Activated naive CD4-positive, alpha-beta T cell treated with anti-CD3 and anti-CD28 coated beads for 36 hours (primary cell): ENCODE results near the gene TRMU. TPM values are rescaled to one million over a fixed set of nuclear protein-coding genes. Genes with fewer than 3 reads are reported as not detected.

ENCODE experiments used
- CTCF ChIA-PET: fragments of 350-600 bp; sonication (Branson Sonifier 250); formaldehyde crosslinking; loops from one replicate; lab custom pipeline; 2021; ENCODE audit warnings: antibody characterized with exemption; lab: Charles Lee
- DNase-seq: peaks from one replicate; pipeline ENCODE4 v3.0.0-alpha.2; 2020
- H3K27ac Mint-ChIP-seq: one replicate; pipeline ENCODE4 v1.8.0; 2021; ENCODE audit warnings: mild to moderate bottlenecking, mixed read lengths
- H3K27me3 Mint-ChIP-seq: one replicate; pipeline ENCODE4 v1.8.0; 2021; ENCODE audit warnings: low read depth, mixed read lengths
- H3K36me3 Mint-ChIP-seq: one replicate; pipeline ENCODE4 v1.8.0; 2021; ENCODE audit warnings: low read depth, mixed read lengths
- H3K4me1 Mint-ChIP-seq: one replicate; pipeline ENCODE4 v1.8.0; 2021; ENCODE audit warnings: low read depth, mixed read lengths
- H3K4me3 Mint-ChIP-seq: one replicate; pipeline ENCODE4 v1.8.0; 2021; ENCODE audit warnings: mild to moderate bottlenecking, moderate library complexity, mixed read lengths
- H3K9me3 Mint-ChIP-seq: one replicate; pipeline ENCODE4 v1.8.0; 2021; ENCODE audit warnings: mixed read lengths
- intact Hi-C: fragments of 100-400 bp; cut with micrococcal nuclease; formaldehyde crosslinking; loops from one replicate; pipeline ENCODE4 v1.15.1; 2023
- total RNA-seq, 2 experiments: library from RNA; stranded (reverse); gene quantifications; one replicate each; pipeline ENCODE4 v1.2.3, GENCODE V29; 2021

The TRMU gene
- total RNA-seq, 2 experiments from 2014 or later = 57.4 TPM

DNA sequence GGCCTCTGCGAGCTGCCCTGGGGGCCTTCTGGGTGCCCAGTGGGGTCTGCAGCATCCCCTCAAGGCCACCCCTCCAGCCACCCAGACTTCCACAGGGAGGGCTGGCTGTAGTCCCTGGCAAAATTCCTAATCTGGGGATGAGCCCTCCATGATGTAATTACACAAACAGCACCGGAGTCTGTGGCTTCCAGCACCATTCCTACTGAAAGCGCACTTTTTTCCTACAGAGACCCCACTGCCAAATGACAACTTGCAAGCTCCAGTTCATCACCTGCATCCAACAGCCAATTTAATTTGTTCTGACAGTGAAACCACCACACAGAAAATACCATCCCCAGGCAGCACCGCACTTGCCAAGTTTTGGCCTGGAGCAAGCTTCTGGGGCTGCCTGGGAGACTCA, 70.4 kb downstream of the TRMU start:
- peaks cover 2% of the 10 kb centered on the region for H3K4me1 Mint-ChIP-seq
- no peaks in the 10 kb centered on the region for H3K36me3 Mint-ChIP-seq
- no peaks in the 10 kb centered on the region for H3K27me3 Mint-ChIP-seq
- H3K27ac Mint-ChIP-seq = no peak overlapping the region
- H3K9me3 Mint-ChIP-seq = no peaks in the 10 kb centered on the region
- no peak for DNase-seq
- intact Hi-C loops = no loop called here
- no peak overlapping the region for H3K4me3 Mint-ChIP-seq
- CTCF ChIA-PET = interaction anchor here (1.0 to 1.9 kb wide), 2 partner anchors 38 to 157 kb away, joined by 4 to 6 read pairs; no protein-coding TSS in a partner anchor

DNA sequence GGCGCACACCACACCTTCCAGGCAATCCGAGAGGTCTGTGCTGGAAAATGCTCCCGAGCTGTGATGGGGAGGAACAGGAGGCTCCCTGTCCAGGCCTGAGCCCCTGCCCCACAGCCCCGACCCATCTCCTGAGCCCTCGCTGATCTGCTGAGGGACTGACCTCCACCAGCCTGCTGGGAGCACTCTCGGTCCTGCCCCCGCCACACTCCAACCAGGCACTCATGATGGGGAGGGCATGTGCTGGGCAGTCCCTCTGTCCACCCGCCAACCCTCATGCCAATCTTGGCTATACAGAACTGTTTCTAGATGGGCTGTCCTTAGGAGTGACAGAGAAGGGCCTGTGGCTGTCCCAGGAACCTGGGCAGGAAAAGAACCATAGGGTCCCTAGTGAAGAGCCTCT, 70.8 kb downstream of the TRMU start:
- DNase-seq = no peak
- Mint-ChIP-seq H3K4me1 (peaks cover 2% of the 10 kb centered on the region), H3K9me3 (no peaks in the 10 kb centered on the region), H3K4me3 (no peak overlapping the region), H3K36me3 (no peaks in the 10 kb centered on the region), H3K27me3 (no peaks in the 10 kb centered on the region), H3K27ac (no peak overlapping the region)
- intact Hi-C loops = no loop called here
- CTCF ChIA-PET = interaction anchor here (1.0 to 1.9 kb wide), 2 partner anchors 39 to 157 kb away, joined by 4 to 6 read pairs; no protein-coding TSS in a partner anchor

DNA sequence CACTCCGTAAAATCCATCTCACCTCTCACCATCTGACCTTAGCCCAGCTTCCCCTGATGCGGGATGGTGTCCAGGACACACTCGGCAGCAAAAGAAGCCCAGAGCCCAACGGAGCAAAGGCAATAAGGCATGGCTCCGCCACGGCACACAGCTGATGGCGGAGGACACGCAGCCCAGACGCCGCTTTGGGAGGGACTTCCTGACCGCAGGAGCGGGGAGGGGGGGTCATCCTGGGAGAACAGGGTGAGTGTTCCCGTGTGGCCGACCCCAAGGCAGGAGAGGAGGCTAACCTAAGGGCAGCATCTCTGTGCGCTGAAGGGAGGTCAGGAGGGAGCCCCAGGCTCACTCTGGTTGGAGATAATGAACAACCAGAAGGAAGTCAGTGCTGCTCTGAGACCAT, 71.3 kb downstream of the TRMU start:
- no peak for DNase-seq
- no peaks in the 10 kb centered on the region for H3K36me3 Mint-ChIP-seq
- no peaks in the 10 kb centered on the region for H3K9me3 Mint-ChIP-seq
- intact Hi-C loops = no loop called here
- peaks cover 2% of the 10 kb centered on the region for H3K4me1 Mint-ChIP-seq
- H3K27me3 Mint-ChIP-seq = no peaks in the 10 kb centered on the region
- no peak overlapping the region for H3K27ac Mint-ChIP-seq
- no peak overlapping the region for H3K4me3 Mint-ChIP-seq
- CTCF ChIA-PET = interaction anchor here (1.0 to 1.9 kb wide), 2 partner anchors 39 to 157 kb away, joined by 4 to 6 read pairs; no protein-coding TSS in a partner anchor

Other genes starting within 250 kb of the TRMU start
- 1 to 10 TPM; 4.9 to 6.5 TPM for gene PPARA, start 185.2 kb upstream of the TRMU start, total RNA-seq
- gene CDPF1, start 85.4 kb upstream of the TRMU start, total RNA-seq = 1 to 10 TPM; 6.9 to 8.0 TPM
- not detected for gene PKDREJ, start 72.4 kb upstream of the TRMU start, total RNA-seq
- 1 to 10 TPM; 6.1 to 7.2 TPM for gene TTC38, start 67.7 kb upstream of the TRMU start, total RNA-seq
- gene GTSE1, start 38.8 kb upstream of the TRMU start, total RNA-seq = 10 to 100 TPM; 39.7 to 39.8 TPM
- gene CELSR1, start 201.9 kb downstream of the TRMU start, total RNA-seq = under 1 TPM; 0.17 to 0.25 TPM